Esophagus squamous epithelium (tissue), 5 donors: Measurements from ENCODE around the gene NBDY. TPM values are rescaled to one million over a fixed set of nuclear protein-coding genes. Genes with fewer than 3 reads are reported as not detected.
"Not testable (repeated sequence)": the region's sequence is repeated elsewhere in the genome, so short reads cannot be mapped to it uniquely, and the experiment has no call there.

Experiments used
- DNase-seq: peaks from one replicate; lab custom pipeline; 2025; lab: John Stamatoyannopoulos, UW
- H3K27ac ChIP-seq, 4 donors: fragments of 200-600 bp; sonication (generic); one replicate each; pipeline ENCODE4 v1.5.1; 2016 to 2019; ENCODE audit warnings: mild to moderate bottlenecking in 1 of 4
- H3K27me3 ChIP-seq, 4 donors: fragments of 200-600 bp; sonication (generic); 1 replicate in 3 of 4; 2 replicates in 1 of 4; pipeline versions ENCODE4 v1.5.1 to v1.6.0; 2017 to 2021; ENCODE audit warnings: antibody characterized with exemption in 1 of 4
- H3K36me3 ChIP-seq, 3 donors: fragments of 200-600 bp; sonication (generic); one replicate each; pipeline ENCODE4 v1.5.1; 2016 to 2019
- H3K4me1 ChIP-seq, 3 donors: fragments of 200-600 bp; sonication (generic); one replicate each; pipeline ENCODE4 v1.5.1; 2017 to 2019
- H3K4me3 ChIP-seq, 4 donors: fragments of 200-600 bp; sonication (generic); 1 replicate in 3 of 4; 2 replicates in 1 of 4; pipeline ENCODE4 v1.5.1; 2016 to 2019; ENCODE audit warnings: mild to moderate bottlenecking in 2 of 4, moderate library complexity in 1 of 4
- H3K9me3 ChIP-seq, 3 donors: fragments of 200-600 bp; sonication (generic); one replicate each; pipeline ENCODE4 v1.5.1; 2016 to 2019
- POLR2A ChIP-seq, 4 donors: fragments of 450-650 bp; IDR thresholded peaks; one replicate each; pipeline ENCODE4 v1.6.1; 2017; ENCODE audit warnings: antibody characterized with exemption in 4 of 4, mild to moderate bottlenecking in 4 of 4, moderate library complexity in 3 of 4
- WGBS, 2 donors: methylation state at CpG; one replicate each; pipeline ENCODE4 v1.1.5; 2018; 5-methylcytosine and 5-hydroxymethylcytosine counted together
- intact Hi-C: fragments of 100-400 bp; cut with DNase I; formaldehyde crosslinking; loops from one replicate; pipeline ENCODE4 v1.15.0; 2022
- total RNA-seq, 4 donors: library from RNA; depleted of rRNA; stranded (reverse); fragments of >200 nt; gene quantifications; one replicate each; pipeline ENCODE4 v1.1.0, GENCODE V29; 2016
- TF ChIP-seq, protein P1 (sequence below), 6 experiments: fragments of 450-650 bp in 4 of 6; fragments of 200-600 bp in 2 of 6; sonication (generic) in 2 of 6; IDR thresholded peaks; one replicate each; pipeline ENCODE4 v1.5.1; 2016 to 2019; ENCODE audit warnings: antibody characterized with exemption in 6 of 6, mild to moderate bottlenecking in 4 of 6, moderate library complexity in 4 of 6
- donor health status: DM: yes; HTN: yes; CAD: no.

NBDY gene
- total RNA-seq, 4 donors from 2014 or later: 8.3 to 17.7 (median 10.8) TPM

DNA sequence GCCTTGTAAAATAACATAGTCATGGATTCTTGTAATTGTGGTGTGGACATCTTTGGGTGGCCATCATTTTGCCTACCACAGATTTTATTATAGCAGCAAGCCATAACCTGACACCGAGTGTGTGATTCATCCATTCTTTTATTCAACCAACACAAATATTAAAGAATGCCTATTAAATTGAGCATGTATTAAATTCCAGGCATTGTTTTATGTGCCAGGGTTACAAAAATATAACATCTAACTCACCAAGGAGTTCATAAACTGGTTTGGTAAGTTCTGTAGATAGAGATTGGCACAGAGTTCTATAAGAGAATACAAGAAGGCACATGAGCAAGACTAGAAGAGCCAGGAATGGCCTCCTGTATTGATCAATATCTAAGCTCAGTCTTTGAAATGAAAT, 18.0 kb downstream of the NBDY start:
- WGBS, 2 donors: 40 to 50% methylated on average over 1 of the region's 1 CpG
- Histone ChIP-seq H3K4me1 (peaks cover 0 to 17% (median 0%) of the 10 kb centered on the region in 3 donors), H3K36me3 (no peaks in the 10 kb centered on the region), H3K27ac (no peak overlapping the region), H3K4me3 (no peak overlapping the region), H3K9me3 (peaks cover 0 to 2% (median 0%) of the 10 kb centered on the region in 3 donors), H3K27me3 (no peaks in the 10 kb centered on the region)
- no peak for DNase-seq
- intact Hi-C loops: no loop called here
- no peak for TF ChIP-seq POLR2A (IDR thresholded peaks at IDR 0.05)
- TF ChIP-seq, protein P1, sequence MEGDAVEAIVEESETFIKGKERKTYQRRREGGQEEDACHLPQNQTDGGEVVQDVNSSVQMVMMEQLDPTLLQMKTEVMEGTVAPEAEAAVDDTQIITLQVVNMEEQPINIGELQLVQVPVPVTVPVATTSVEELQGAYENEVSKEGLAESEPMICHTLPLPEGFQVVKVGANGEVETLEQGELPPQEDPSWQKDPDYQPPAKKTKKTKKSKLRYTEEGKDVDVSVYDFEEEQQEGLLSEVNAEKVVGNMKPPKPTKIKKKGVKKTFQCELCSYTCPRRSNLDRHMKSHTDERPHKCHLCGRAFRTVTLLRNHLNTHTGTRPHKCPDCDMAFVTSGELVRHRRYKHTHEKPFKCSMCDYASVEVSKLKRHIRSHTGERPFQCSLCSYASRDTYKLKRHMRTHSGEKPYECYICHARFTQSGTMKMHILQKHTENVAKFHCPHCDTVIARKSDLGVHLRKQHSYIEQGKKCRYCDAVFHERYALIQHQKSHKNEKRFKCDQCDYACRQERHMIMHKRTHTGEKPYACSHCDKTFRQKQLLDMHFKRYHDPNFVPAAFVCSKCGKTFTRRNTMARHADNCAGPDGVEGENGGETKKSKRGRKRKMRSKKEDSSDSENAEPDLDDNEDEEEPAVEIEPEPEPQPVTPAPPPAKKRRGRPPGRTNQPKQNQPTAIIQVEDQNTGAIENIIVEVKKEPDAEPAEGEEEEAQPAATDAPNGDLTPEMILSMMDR (IDR thresholded peaks at IDR 0.05): no peak

DNA sequence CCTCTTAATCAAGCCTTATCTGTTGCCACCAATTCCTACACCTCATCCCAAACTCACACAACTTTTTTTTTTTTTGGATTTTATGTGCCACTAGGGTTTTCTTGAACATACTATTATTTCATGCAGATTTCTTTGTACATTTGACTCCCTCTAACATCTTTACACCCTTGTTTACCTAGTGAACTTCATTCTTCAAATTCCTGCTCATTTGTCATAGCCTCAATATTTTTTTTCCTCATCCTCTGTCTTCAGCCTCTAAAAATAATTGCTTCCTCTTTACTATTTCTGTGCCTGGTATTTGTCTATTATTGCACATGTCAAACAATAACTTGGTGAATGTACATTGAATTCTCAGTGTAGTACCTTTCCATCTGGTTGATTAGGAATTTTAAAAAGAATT, 22.0 kb downstream of the NBDY start:
- Histone ChIP-seq H3K27ac (no peak overlapping the region), H3K27me3 (no peaks in the 10 kb centered on the region), H3K4me3 (no peak overlapping the region), H3K4me1 (peaks cover 0 to 11% (median 0%) of the 10 kb centered on the region in 3 donors), H3K9me3 (no peaks in the 10 kb centered on the region), H3K36me3 (no peaks in the 10 kb centered on the region)
- intact Hi-C loops: no loop called here
- no peak for DNase-seq
- no peak for TF ChIP-seq POLR2A (IDR thresholded peaks at IDR 0.05)
- TF ChIP-seq, protein P1 (IDR thresholded peaks at IDR 0.05): no peak

- Histone ChIP-seq H3K9me3 (no peaks in the 10 kb centered on the region), H3K36me3 (no peaks in the 10 kb centered on the region), H3K27ac (no peak overlapping the region), H3K4me3 (no peak overlapping the region), H3K4me1 (no peaks in the 10 kb centered on the region), H3K27me3 (no peaks in the 10 kb centered on the region)
- no peak for DNase-seq
- intact Hi-C loops: no loop called here
- no peak for TF ChIP-seq POLR2A (IDR thresholded peaks at IDR 0.05)
- TF ChIP-seq, protein P1 (IDR thresholded peaks at IDR 0.05): no peak
- WGBS, 2 donors: 58 to 92% methylated on average over 7 of the region's 7 CpGs
Measured at GRCh38 chrX:56757327-56757726, 28.3 kb downstream of the NBDY start.

GRCh38 chrX:56758456-56758855, 29.4 kb downstream of the NBDY start:
- no peak for DNase-seq
- H3K4me1 ChIP-seq: peaks cover 0 to 3% (median 0%) of the 10 kb centered on the region in 3 donors
- H3K4me3 ChIP-seq: no peak overlapping the region
- intact Hi-C loops: no loop called here
- TF ChIP-seq POLR2A (IDR thresholded peaks at IDR 0.05): no peak
- TF ChIP-seq, protein P1 (IDR thresholded peaks at IDR 0.05): no peak
- H3K27me3 ChIP-seq: no peaks in the 10 kb centered on the region
- H3K9me3 ChIP-seq: no peaks in the 10 kb centered on the region
- WGBS, 2 donors: 82% methylated on average over 4 of the region's 4 CpGs; no CpG with 5 or more reads in 1 of the 2 donors
- no peak overlapping the region for H3K27ac ChIP-seq
- no peaks in the 10 kb centered on the region for H3K36me3 ChIP-seq

- intact Hi-C loops: no loop called here
- WGBS, 2 donors: 76% methylated on average over 2 of the region's 7 CpGs; no CpG with 5 or more reads in 1 of the 2 donors
- H3K4me1 ChIP-seq: peaks cover 3 to 10% (median 8%) of the 10 kb centered on the region in 3 donors
- H3K27me3 ChIP-seq: no peaks in the 10 kb centered on the region
- no peaks in the 10 kb centered on the region for H3K36me3 ChIP-seq
- H3K27ac ChIP-seq: no peak overlapping the region
- H3K9me3 ChIP-seq: no peaks in the 10 kb centered on the region
- TF ChIP-seq, protein P1 (IDR thresholded peaks at IDR 0.05): no peak
- no peak for TF ChIP-seq POLR2A (IDR thresholded peaks at IDR 0.05)
- no peak for DNase-seq
- H3K4me3 ChIP-seq: no peak overlapping the region
Measured at GRCh38 chrX:56759736-56760409, 30.8 kb downstream of the NBDY start.

DNA sequence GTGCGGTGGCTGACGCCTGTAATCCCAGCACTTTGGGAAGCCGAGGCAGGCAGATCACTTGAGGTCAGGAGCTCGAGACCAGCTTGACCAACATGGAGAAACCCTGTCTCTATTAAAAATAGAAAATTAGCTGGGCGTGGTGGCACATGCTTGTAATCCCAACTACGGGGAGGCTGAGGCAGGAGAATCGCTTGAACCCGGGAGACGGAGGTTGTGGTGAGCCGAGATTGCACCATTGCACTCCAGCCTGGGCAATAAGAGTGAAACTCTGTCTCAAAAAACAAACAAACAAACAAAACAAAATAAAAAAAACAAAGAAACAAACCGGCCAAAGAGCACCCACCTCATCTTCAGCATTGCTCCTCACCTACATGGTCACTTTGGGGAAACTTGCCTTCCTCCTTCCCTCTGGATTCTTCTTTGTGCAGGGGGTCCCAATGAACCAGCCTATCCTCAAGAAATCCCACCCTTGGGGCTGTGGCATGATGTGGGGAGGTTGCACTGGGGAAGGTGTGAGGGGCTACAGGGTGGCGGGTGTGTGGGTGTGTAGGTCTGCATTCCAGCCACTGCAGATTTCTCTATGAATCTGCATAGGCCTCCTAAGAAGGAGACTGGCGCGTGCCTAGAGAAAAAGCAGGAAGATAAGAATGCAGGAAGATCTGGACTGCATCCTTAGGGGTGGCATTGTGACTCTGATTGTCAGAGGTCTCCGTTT, 31.5 kb downstream of the NBDY start:
- H3K36me3 ChIP-seq, H3K27ac ChIP-seq, H3K4me3 ChIP-seq, DNase-seq, H3K9me3 ChIP-seq, intact Hi-C loops, H3K27me3 ChIP-seq: not testable (repeated sequence)
- WGBS, 2 donors: 64 to 88% methylated on average over 2 to 9 of the region's 15 CpGs
- H3K4me1 ChIP-seq: peaks cover 10 to 17% (median 15%) of the 10 kb centered on the region in 3 donors
